Mesodermal cell (in vitro differentiated cells): ENCODE results near the gene ADAMTSL1.

Source experiments
- H3K27ac ChIP-seq: 2 replicates; pipeline ENCODE4 v1.7.0; 2013; ENCODE audit warnings: mild to moderate bottlenecking, low read depth, low read length, moderate library complexity; ENCODE audit not compliant: severe bottlenecking
- H3K36me3 ChIP-seq: 2 replicates; pipeline ENCODE4 v1.7.1; 2013; ENCODE audit warnings: mild to moderate bottlenecking, low read length, moderate library complexity; ENCODE audit not compliant: control insufficient read depth, insufficient read depth
- H3K4me1 ChIP-seq: one replicate; pipeline ENCODE4 v1.7.1; 2013; ENCODE audit warnings: mild to moderate bottlenecking, low read length; ENCODE audit not compliant: insufficient read depth, control insufficient read depth, poor library complexity, severe bottlenecking
- H3K4me3 ChIP-seq: 2 replicates; pipeline ENCODE4 v1.7.0; 2013; ENCODE audit warnings: low read length, control low read depth, mild to moderate bottlenecking; ENCODE audit not compliant: insufficient read depth, poor library complexity, severe bottlenecking; ENCODE audit errors: extremely low read depth
- H3K9me3 ChIP-seq: 2 replicates; pipeline ENCODE4 v1.7.1; 2013; ENCODE audit warnings: mild to moderate bottlenecking, low read length, moderate library complexity; ENCODE audit not compliant: control insufficient read depth
- WGBS, 2 experiments: methylation state at CpG; one replicate each; pipeline ENCODE4 v1.1.5; 2013; ENCODE audit warnings: missing lambda C conversion rate in 2 of 2; ENCODE audit not compliant: insufficient coverage in 2 of 2; 5-methylcytosine and 5-hydroxymethylcytosine counted together

ADAMTSL1 gene

DNA sequence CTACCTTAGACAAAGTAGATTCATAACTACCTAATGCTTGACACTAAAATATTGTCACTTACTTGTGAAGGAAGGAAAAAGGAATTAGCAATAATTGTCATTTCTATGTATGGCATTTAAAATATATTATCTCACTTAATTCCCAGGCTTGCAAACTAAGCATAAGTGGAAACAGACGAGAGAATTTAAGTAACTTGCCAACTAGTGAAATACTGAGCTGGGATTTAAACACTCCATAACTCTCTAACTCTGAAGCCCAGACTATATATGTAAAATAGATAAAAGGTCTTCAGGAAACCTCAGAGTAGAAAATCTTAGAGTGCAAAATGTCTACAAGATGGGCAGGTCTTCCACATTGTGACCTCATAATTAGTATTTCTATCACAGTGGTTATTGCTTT is 301.3 kb downstream of the ADAMTSL1 start:
- no peaks in the 10 kb centered on the region for H3K9me3 ChIP-seq
- H3K4me3 ChIP-seq, result no peak overlapping the region
- no CpG with 5 or more reads among the region's 1 CpG for WGBS, 2 experiments
- H3K36me3 ChIP-seq, result no peaks in the 10 kb centered on the region
- no peak overlapping the region for H3K27ac ChIP-seq
- H3K4me1 ChIP-seq, result no peaks in the 10 kb centered on the region

DNA sequence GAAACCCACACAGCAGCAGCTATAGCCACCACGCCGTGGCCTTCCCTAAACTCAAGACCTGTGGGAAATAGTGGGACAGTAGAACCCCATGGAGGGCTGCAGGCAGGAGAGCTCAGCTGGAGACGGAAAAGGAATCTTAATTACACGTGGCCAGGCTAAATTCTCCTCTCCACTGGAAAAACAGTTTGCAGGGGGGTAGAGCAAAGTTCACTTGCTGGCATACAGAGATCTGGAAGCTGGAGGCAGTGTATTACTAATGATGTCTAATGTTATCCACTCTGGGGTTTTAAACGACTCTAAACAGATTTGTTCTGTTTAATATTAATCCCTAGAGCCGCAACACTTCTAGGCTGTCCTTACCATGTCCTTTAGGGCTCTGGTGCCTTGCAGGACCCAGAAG is 302.0 kb downstream of the ADAMTSL1 start:
- H3K9me3 ChIP-seq, result no peaks in the 10 kb centered on the region
- no peaks in the 10 kb centered on the region for H3K4me1 ChIP-seq
- H3K4me3 ChIP-seq, result no peak overlapping the region
- no peaks in the 10 kb centered on the region for H3K36me3 ChIP-seq
- 87 to 90% methylated on average over 4 to 6 of the region's 6 CpGs for WGBS, 2 experiments
- no peak overlapping the region for H3K27ac ChIP-seq

DNA sequence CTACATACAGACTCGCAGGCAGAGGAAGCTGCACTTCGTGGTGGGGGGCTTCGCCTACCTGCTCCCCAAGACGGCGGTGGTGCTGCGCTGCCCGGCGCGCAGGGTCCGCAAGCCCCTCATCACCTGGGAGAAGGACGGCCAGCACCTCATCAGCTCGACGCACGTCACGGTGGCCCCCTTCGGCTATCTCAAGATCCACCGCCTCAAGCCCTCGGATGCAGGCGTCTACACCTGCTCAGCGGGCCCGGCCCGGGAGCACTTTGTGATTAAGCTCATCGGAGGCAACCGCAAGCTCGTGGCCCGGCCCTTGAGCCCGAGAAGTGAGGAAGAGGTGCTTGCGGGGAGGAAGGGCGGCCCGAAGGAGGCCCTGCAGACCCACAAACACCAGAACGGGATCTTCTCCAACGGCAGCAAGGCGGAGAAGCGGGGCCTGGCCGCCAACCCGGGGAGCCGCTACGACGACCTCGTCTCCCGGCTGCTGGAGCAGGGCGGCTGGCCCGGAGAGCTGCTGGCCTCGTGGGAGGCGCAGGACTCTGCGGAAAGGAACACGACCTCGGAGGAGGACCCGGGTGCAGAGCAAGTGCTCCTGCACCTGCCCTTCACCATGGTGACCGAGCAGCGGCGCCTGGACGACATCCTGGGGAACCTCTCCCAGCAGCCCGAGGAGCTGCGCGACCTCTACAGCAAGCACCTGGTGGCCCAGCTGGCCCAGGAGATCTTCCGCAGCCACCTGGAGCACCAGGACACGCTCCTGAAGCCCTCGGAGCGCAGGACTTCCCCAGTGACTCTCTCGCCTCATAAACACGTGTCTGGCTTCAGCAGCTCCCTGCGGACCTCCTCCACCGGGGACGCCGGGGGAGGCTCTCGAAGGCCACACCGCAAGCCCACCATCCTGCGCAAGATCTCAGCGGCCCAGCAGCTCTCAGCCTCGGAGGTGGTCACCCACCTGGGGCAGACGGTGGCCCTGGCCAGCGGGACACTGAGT is 303.2 kb downstream of the ADAMTSL1 start:
- Histone ChIP-seq H3K4me1 (no peaks in the 10 kb centered on the region), H3K9me3 (no peaks in the 10 kb centered on the region), H3K36me3 (no peaks in the 10 kb centered on the region), H3K27ac (no peak overlapping the region), H3K4me3 (no peak overlapping the region)
- 94 to 95% methylated on average over 70 to 73 of the region's 73 CpGs for WGBS, 2 experiments

DNA sequence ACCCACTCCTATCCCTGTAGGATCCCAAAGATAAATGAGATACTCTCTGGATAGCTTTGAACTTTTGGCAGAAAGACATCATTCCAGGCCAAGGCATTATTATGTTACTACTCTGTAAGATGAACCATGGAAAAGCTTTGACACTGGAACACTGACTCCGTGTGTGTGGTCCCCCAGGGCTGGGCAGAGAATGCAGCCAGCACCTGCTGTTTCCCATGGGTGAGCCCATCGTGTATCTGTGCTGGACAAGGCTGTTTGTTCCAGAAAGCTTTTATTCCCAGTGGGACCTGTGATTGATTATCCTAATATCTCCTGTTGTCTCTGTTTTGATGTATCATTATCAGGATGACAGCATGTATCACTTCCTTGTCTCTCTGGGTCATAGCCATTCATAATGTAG is 304.2 kb downstream of the ADAMTSL1 start:
- no peak overlapping the region for H3K27ac ChIP-seq
- H3K36me3 ChIP-seq, result no peaks in the 10 kb centered on the region
- H3K9me3 ChIP-seq, result no peaks in the 10 kb centered on the region
- no peaks in the 10 kb centered on the region for H3K4me1 ChIP-seq
- 83 to 94% methylated on average over 1 to 2 of the region's 2 CpGs for WGBS, 2 experiments
- no peak overlapping the region for H3K4me3 ChIP-seq

DNA sequence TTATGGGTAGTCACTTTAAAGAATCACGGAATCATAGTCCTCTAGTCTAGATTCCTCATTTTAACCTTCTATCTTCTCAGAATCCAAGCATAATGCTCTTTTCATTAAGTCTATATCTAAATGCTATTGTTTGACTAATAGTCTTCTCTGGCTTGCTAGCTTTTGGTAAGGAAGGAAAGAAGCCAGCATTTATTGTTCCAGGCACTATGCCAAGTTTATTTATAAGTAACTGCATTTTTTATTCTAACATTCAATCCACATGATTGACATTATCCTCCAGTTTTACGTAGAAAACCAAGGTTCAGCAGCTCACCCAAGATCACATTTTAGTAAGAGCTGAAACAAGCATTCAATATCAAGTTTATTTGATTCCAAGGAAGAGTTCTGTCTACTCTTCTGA is 304.9 kb downstream of the ADAMTSL1 start:
- Histone ChIP-seq H3K27ac (no peak overlapping the region), H3K36me3 (no peaks in the 10 kb centered on the region), H3K4me1 (no peaks in the 10 kb centered on the region), H3K9me3 (no peaks in the 10 kb centered on the region), H3K4me3 (no peak overlapping the region)
- WGBS, 2 experiments, result 83 to 100% methylated on average over 1 of the region's 2 CpGs

DNA sequence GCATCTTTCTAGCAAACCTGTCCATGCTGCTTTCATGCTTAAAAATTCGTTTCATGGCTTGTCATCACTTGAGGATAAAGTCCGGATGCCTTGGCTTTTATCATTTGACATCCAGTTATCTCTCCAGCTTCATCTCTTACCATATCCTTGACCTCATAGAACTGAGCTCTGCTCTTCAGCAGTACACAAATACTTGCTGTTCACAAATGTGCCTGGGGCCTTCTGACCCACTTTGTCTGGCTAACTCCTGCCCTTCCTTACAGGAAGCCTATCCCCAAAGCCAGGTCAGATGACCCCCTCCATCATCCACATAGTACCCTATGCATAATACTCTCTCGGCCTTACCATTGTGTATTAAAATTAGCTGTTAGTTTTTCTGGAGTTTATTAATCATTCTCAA is 310.0 kb downstream of the ADAMTSL1 start:
- H3K4me1 ChIP-seq, result no peaks in the 10 kb centered on the region
- H3K4me3 ChIP-seq, result no peak overlapping the region
- no peaks in the 10 kb centered on the region for H3K9me3 ChIP-seq
- WGBS, 2 experiments, result 70 to 80% methylated on average over 2 of the region's 3 CpGs
- H3K36me3 ChIP-seq, result no peaks in the 10 kb centered on the region
- no peak overlapping the region for H3K27ac ChIP-seq

DNA sequence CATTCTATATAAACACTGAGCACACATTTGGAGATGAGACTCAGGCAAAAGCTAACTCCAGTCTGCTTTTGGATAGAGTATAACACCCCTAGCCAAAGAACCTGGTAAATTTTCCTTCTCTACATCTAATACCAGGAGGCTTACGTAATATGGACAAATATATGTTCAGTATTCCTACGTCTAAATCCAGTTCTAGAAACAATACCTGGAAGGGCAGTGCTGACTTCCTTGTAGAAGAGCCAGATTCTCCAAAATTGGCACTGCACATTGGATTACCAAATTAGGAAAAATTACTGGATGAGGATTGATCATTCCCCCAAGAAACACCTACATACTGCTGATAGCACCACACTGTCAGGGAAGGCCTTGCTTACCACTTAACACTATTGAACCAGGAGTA is 311.7 kb downstream of the ADAMTSL1 start:
- no peak overlapping the region for H3K27ac ChIP-seq
- 100% methylated on average over 1 of the region's 2 CpGs for WGBS, 2 experiments
- H3K9me3 ChIP-seq, result no peaks in the 10 kb centered on the region
- H3K36me3 ChIP-seq, result no peaks in the 10 kb centered on the region
- no peak overlapping the region for H3K4me3 ChIP-seq
- no peaks in the 10 kb centered on the region for H3K4me1 ChIP-seq

DNA sequence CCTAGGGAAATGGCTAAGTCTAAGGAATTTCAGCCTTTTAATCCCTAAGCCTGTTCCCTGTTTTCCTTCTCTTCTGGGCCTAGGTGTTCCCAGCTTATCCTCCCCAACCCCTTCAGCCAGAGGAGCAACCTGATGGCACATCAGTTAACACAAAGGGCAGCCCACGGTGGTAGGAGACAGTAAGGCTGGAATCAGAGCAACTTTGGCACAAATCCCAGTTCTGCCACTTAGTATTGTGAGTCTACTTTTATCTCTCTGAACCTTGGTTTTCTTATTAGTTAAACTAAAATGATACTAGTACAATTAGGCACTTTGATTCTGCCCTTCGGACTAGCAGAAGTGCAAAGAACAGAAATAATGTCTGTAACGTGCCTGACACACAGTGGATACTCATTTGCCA is 312.2 kb downstream of the ADAMTSL1 start:
- Histone ChIP-seq H3K4me1 (no peaks in the 10 kb centered on the region), H3K27ac (no peak overlapping the region), H3K36me3 (no peaks in the 10 kb centered on the region), H3K4me3 (no peak overlapping the region), H3K9me3 (no peaks in the 10 kb centered on the region)
- 77 to 100% methylated on average over 2 of the region's 3 CpGs for WGBS, 2 experiments

DNA sequence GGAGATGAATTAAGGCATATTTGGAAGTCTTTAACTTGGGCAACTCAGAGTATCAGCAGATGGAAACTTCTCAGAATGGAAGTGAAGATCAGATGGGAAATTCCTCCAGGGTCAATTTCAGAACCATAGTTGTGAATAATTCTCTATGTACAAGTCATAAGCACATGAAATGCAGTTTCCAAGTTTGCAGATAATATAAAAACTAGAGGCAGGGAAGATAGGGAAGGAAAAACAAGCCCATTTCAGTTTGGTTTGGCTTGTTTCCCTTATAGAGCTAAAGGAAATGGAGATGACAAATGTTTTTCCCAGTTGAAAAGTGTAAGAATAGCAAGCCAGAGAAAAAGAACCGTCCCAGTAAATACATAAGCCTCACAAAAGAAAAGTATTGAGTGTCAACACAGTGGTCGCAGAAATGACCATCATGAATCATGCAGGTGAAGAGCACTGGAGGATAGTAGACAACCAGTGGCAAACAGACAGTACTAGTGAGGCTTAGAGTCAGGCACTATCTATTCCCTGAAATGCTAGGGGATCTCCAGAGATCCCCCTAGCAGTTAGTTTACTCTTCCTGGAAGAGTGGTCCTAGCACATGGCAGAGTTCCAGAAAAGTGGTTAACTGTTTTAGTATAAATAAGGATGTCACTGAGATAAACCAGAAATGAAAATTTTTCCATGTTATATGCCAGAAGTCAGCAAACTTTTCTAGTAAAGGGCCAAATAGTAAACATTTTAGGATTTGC is 313.1 kb downstream of the ADAMTSL1 start:
- WGBS, 2 experiments, result 100% methylated on average over 1 of the region's 2 CpGs
- Histone ChIP-seq H3K36me3 (no peaks in the 10 kb centered on the region), H3K27ac (no peak overlapping the region), H3K4me3 (no peak overlapping the region), H3K9me3 (no peaks in the 10 kb centered on the region), H3K4me1 (no peaks in the 10 kb centered on the region)

DNA sequence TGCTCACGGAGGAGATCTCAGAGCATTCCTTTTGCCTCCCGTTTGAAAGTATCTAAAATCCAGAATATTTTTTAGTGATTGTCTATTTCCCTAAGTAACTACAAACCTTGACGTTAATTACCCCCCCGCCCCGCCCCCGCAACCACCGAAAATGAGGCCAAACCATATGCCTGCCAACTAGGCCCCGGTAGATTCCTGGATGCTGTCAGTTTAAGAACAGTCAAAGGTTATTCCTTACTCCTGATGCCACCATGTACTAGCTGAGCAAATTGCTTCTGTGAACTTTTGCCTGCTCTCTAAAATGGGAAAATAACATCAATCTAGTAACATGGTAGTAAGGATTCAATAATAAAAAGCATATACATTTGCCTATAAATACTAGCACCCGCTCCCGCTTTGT is 314.3 kb downstream of the ADAMTSL1 start:
- Histone ChIP-seq H3K27ac (no peak overlapping the region), H3K36me3 (no peaks in the 10 kb centered on the region), H3K4me1 (no peaks in the 10 kb centered on the region), H3K9me3 (no peaks in the 10 kb centered on the region), H3K4me3 (no peak overlapping the region)
- 75 to 90% methylated on average over 2 to 4 of the region's 10 CpGs for WGBS, 2 experiments

DNA sequence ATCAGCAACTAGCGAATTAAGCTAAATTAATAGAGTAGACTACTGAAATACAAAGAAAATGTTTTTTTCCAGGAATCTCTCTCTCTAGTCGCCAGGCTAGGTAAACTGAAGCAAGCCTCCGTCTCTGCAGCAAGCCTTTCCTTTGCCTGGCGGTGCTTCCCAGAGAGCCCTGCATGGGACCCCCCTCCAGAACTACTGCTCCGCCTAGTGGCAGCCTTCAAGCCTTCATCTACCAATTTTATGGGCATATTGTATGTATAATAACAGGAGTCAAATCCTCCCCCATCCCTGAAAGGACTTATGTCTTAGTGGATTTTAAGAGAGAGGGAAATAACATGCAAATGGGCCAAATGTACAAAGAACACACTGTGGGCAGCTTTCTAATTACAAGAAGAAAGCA is 317.1 kb downstream of the ADAMTSL1 start:
- no peaks in the 10 kb centered on the region for H3K9me3 ChIP-seq
- no peaks in the 10 kb centered on the region for H3K36me3 ChIP-seq
- H3K4me3 ChIP-seq, result no peak overlapping the region
- WGBS, 2 experiments, result 60% methylated on average over 1 of the region's 5 CpGs; no CpG with 5 or more reads in 1 of the 2 experiments
- H3K4me1 ChIP-seq, result no peaks in the 10 kb centered on the region
- no peak overlapping the region for H3K27ac ChIP-seq
